HEK293 (cell line): ENCODE measurements around the gene TRABD2A.

Source experiments
- CTCF ChIA-PET: fragments of 350-600 bp; formaldehyde crosslinking; extraction: SDS; loops from one replicate; lab custom pipeline; 2021; ENCODE audit warnings: antibody characterized with exemption; lab: Yijun Ruan, JAX
- POLR2A ChIA-PET: fragments of 300-600 bp; formaldehyde crosslinking; extraction: SDS; loops from one replicate; lab custom pipeline; 2020; ENCODE audit warnings: antibody characterized with exemption, inconsistent platforms; lab: Yijun Ruan, JAX
- H3K27ac ChIP-seq: fragments of 200-500 bp; sonication (Bioruptor generic); 2 replicates; pipeline ENCODE4 v1.5.1; 2014; ENCODE audit warnings: low read depth, low read length, control low read depth, inconsistent platforms; ENCODE audit errors: extremely low read depth
- H3K36me3 ChIP-seq, 2 experiments: fragments of 200-500 bp in 1 of 2; sonication (Bioruptor generic) in 1 of 2; 1 replicate in 1 of 2; 2 replicates in 1 of 2; pipeline ENCODE4 v1.5.1; 2014 to 2017; ENCODE audit warnings: inconsistent platforms in 2 of 2, low read length in 2 of 2; ENCODE audit not compliant: control insufficient read depth in 2 of 2, insufficient read depth in 1 of 2
- H3K4me1 ChIP-seq: fragments of 200-500 bp; sonication (Bioruptor generic); 2 replicates; pipeline ENCODE4 v1.5.1; 2014; ENCODE audit warnings: mild to moderate bottlenecking, low read length, inconsistent platforms; ENCODE audit not compliant: control insufficient read depth, insufficient read depth
- H3K4me3 ChIP-seq: 2 replicates; pipeline ENCODE4 v1.5.1; 2011; ENCODE audit warnings: low read depth, mild to moderate bottlenecking, control low read depth, low read length, moderate library complexity
- H3K9me3 ChIP-seq: fragments of 200-500 bp; sonication (Bioruptor generic); 2 replicates; pipeline ENCODE4 v1.5.1; 2014; ENCODE audit warnings: low read depth, low read length, inconsistent platforms; ENCODE audit not compliant: control insufficient read depth, insufficient read depth
- CTCF ChIP-seq: fragments of 450-650 bp; formaldehyde crosslinking; IDR thresholded peaks from 2 replicates; pipeline ENCODE4 v1.5.1; 2016; ENCODE audit warnings: missing biosample characterization, missing genetic modification characterization
- FEZF1 ChIP-seq: fragments of 450-650 bp; formaldehyde crosslinking; IDR thresholded peaks from 2 replicates; pipeline ENCODE4 v1.5.1; 2016; ENCODE audit warnings: missing biosample characterization, missing genetic modification characterization
- GLIS1 ChIP-seq: fragments of 450-650 bp; formaldehyde crosslinking; IDR thresholded peaks from 2 replicates; pipeline ENCODE4 v1.5.1; 2016; ENCODE audit warnings: missing biosample characterization, missing genetic modification characterization
- PRDM1 ChIP-seq: fragments of 450-650 bp; formaldehyde crosslinking; IDR thresholded peaks from 2 replicates; pipeline ENCODE4; 2016; ENCODE audit warnings: missing biosample characterization, missing genetic modification characterization
- REST ChIP-seq: fragments of 450-650 bp; formaldehyde crosslinking; IDR thresholded peaks from 2 replicates; pipeline ENCODE4 v1.5.1; 2016; ENCODE audit warnings: missing biosample characterization, missing genetic modification characterization
- TCF7L2 ChIP-seq: IDR thresholded peaks from 2 replicates; pipeline ENCODE4 v1.6.1; 2011; ENCODE audit warnings: low read depth, mild to moderate bottlenecking, inconsistent platforms, low read length, moderate library complexity, borderline replicate concordance
- ZBTB17 ChIP-seq: fragments of 450-650 bp; formaldehyde crosslinking; IDR thresholded peaks from 2 replicates; pipeline ENCODE4 v1.5.1; 2016; ENCODE audit warnings: missing biosample characterization, missing genetic modification characterization
- ZBTB8A ChIP-seq: fragments of 450-650 bp; formaldehyde crosslinking; IDR thresholded peaks from 2 replicates; pipeline ENCODE4 v1.5.1; 2016; ENCODE audit warnings: missing biosample characterization, missing genetic modification characterization
- ZNF121 ChIP-seq: fragments of 450-650 bp; formaldehyde crosslinking; IDR thresholded peaks from 2 replicates; pipeline ENCODE4 v1.5.1; 2016; ENCODE audit warnings: missing biosample characterization, missing genetic modification characterization
- ZNF184 ChIP-seq: fragments of 450-650 bp; IDR thresholded peaks from 2 replicates; pipeline ENCODE4 v1.5.1; 2018; ENCODE audit warnings: missing biosample characterization, mild to moderate bottlenecking, missing genetic modification characterization
- ZNF2 ChIP-seq: fragments of 450-650 bp; formaldehyde crosslinking; IDR thresholded peaks from 2 replicates; pipeline ENCODE4 v1.5.1; 2016; ENCODE audit warnings: missing biosample characterization, missing genetic modification characterization
- ZNF335 ChIP-seq: fragments of 450-650 bp; formaldehyde crosslinking; conservative IDR thresholded peaks from 2 replicates; pipeline ENCODE4 v1.5.1; 2016; ENCODE audit warnings: missing biosample characterization, missing genetic modification characterization
- ZNF341 ChIP-seq: fragments of 450-650 bp; formaldehyde crosslinking; IDR thresholded peaks from 2 replicates; pipeline ENCODE4; 2016; ENCODE audit warnings: low read depth, missing biosample characterization, missing genetic modification characterization
- ZNF366 ChIP-seq: fragments of 450-650 bp; formaldehyde crosslinking; conservative IDR thresholded peaks from 2 replicates; pipeline ENCODE4 v1.5.1; 2016; ENCODE audit warnings: missing biosample characterization, missing genetic modification characterization
- ZNF654 ChIP-seq: fragments of 450-650 bp; formaldehyde crosslinking; IDR thresholded peaks from 2 replicates; pipeline ENCODE4 v1.5.1; 2016; ENCODE audit warnings: low read depth, missing biosample characterization, missing genetic modification characterization
- ZNF707 ChIP-seq: fragments of 450-650 bp; formaldehyde crosslinking; IDR thresholded peaks from 2 replicates; pipeline ENCODE4 v1.5.1; 2016; ENCODE audit warnings: missing biosample characterization, missing genetic modification characterization
- ZNF791 ChIP-seq: fragments of 450-650 bp; formaldehyde crosslinking; IDR thresholded peaks from 2 replicates; pipeline ENCODE4 v1.5.1; 2016; ENCODE audit warnings: missing biosample characterization, missing genetic modification characterization
- TF ChIP-seq, protein P1 (sequence below): fragments of 450-650 bp; formaldehyde crosslinking; IDR thresholded peaks from 2 replicates; pipeline ENCODE4 v1.5.1; 2017; ENCODE audit warnings: missing biosample characterization, mild to moderate bottlenecking, missing genetic modification characterization, moderate library complexity
- TF ChIP-seq, protein P2 (sequence below): fragments of 450-650 bp; formaldehyde crosslinking; IDR thresholded peaks from 2 replicates; pipeline ENCODE4 v1.5.1; 2016; ENCODE audit warnings: missing biosample characterization, missing genetic modification characterization

TRABD2A gene

GRCh38 chr2:84882414-84882738 lies 1.5 kb upstream of the TRABD2A start (continued):
- TF ChIP-seq, protein P1, sequence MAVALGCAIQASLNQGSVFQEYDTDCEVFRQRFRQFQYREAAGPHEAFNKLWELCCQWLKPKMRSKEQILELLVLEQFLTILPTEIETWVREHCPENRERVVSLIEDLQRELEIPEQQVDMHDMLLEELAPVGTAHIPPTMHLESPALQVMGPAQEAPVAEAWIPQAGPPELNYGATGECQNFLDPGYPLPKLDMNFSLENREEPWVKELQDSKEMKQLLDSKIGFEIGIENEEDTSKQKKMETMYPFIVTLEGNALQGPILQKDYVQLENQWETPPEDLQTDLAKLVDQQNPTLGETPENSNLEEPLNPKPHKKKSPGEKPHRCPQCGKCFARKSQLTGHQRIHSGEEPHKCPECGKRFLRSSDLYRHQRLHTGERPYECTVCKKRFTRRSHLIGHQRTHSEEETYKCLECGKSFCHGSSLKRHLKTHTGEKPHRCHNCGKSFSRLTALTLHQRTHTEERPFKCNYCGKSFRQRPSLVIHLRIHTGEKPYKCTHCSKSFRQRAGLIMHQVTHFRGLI = peak; percentile 66; the same call in 1 of the 2 replicates
- TF ChIP-seq, all 188 proteins: peak for 4

- ChIA-PET POLR2A (interaction anchor here (0.6 to 3.8 kb wide), 2 partner anchors 24 to 26 kb away, joined by 6 to 21 read pairs; partner anchors contain the start of gene TMSB10), CTCF (interaction anchor here (0.6 to 3.3 kb wide), 26 partner anchors 8 to 927 kb away, joined by 3 to 27 read pairs (median 3); no protein-coding TSS in a partner anchor)
- Histone ChIP-seq H3K4me1 (no peaks in the 10 kb centered on the region), H3K4me3 (peak overlapping the region; percentile 50), H3K9me3 (no peaks in the 10 kb centered on the region), H3K36me3 (no peaks in the 10 kb centered on the region), H3K27ac (no peak overlapping the region)
- no peak for TF ChIP-seq TCF7L2
- 0 out of 2 replicates have a peak, but pooled peaks have one; percentile 2 for TF ChIP-seq ZNF184
- TF ChIP-seq PRDM1 (tag by site-specific recombination) = peak; percentile 66; the same call in 1 of the 2 replicates
- TF ChIP-seq REST (tag by site-specific recombination) = peak; percentile 60; the same call in 1 of the 2 replicates
- peak; percentile 21; the same call in 1 of the 2 replicates for TF ChIP-seq GLIS1
- TF ChIP-seq ZBTB8A (tag by site-specific recombination) = 0 out of 2 replicates have a peak, but pooled peaks have one; percentile 30
- TF ChIP-seq, protein P2, sequence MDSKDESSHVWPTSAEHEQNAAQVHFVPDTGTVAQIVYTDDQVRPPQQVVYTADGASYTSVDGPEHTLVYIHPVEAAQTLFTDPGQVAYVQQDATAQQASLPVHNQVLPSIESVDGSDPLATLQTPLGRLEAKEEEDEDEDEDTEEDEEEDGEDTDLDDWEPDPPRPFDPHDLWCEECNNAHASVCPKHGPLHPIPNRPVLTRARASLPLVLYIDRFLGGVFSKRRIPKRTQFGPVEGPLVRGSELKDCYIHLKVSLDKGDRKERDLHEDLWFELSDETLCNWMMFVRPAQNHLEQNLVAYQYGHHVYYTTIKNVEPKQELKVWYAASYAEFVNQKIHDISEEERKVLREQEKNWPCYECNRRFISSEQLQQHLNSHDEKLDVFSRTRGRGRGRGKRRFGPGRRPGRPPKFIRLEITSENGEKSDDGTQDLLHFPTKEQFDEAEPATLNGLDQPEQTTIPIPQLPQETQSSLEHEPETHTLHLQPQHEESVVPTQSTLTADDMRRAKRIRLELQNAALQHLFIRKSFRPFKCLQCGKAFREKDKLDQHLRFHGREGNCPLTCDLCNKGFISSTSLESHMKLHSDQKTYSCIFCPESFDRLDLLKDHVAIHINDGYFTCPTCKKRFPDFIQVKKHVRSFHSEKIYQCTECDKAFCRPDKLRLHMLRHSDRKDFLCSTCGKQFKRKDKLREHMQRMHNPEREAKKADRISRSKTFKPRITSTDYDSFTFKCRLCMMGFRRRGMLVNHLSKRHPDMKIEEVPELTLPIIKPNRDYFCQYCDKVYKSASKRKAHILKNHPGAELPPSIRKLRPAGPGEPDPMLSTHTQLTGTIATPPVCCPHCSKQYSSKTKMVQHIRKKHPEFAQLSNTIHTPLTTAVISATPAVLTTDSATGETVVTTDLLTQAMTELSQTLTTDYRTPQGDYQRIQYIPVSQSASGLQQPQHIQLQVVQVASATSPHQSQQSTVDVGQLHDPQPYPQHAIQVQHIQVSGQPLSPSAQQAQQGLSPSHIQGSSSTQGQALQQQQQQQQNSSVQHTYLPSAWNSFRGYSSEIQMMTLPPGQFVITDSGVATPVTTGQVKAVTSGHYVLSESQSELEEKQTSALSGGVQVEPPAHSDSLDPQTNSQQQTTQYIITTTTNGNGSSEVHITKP = peak; percentile 74; the same call in 1 of the 2 replicates
- TF ChIP-seq FEZF1 = no peak
- peak; percentile 82 for TF ChIP-seq ZNF2 (tag by site-specific recombination)
- 0 out of 2 replicates have a peak, but pooled peaks have one; percentile 34 for TF ChIP-seq ZBTB17 (tag by site-specific recombination)
- TF ChIP-seq ZNF341 = peak; percentile 69
- TF ChIP-seq ZNF121 = peak; percentile 84; the same call in 1 of the 2 replicates
- TF ChIP-seq ZNF335 (tag by site-specific recombination) = peak; percentile 65
- no peak for TF ChIP-seq ZNF707
- TF ChIP-seq ZNF366 = 0 out of 2 replicates have a peak, but pooled peaks have one; percentile 8
- no peak for TF ChIP-seq ZNF791 (tag by site-specific recombination)
- TF ChIP-seq ZNF654 = peak; percentile 85
- TF ChIP-seq CTCF (tag by site-specific recombination) = peak; percentile 83
Observed at GRCh38 chr2:84881581-84882413, 913 bp upstream of the TRABD2A start.
